ENCODE data around the gene AKR1C3. TPM values are rescaled to one million over a fixed set of nuclear protein-coding genes. Genes with fewer than 3 reads are reported as not detected.

Gene AKR1C3
- total and polyA plus RNA-seq, 2 experiments from 2014 or later: 6.9 to 9.1 TPM

GRCh38 chr10:5076615-5077014 is 17.6 kb upstream of the AKR1C3 start:
- Histone ChIP-seq H3K27ac (ENCODE audit: low read depth) (no peak overlapping the region), H3K4me2 (no peak overlapping the region), H3K4me1 (ENCODE audit: insufficient read depth) (peaks cover 11% of the 10 kb centered on the region; the same call in 1 of the 2 replicates), H3K36me3 (ENCODE audit: insufficient read depth) (no peaks in the 10 kb centered on the region), H3F3A (replicated peaks; ENCODE audit: low read depth) (no peaks in the 10 kb centered on the region), H4K20me1 (replicated peaks; ENCODE audit: insufficient read depth) (no peaks in the 10 kb centered on the region), H3K27me3 (ENCODE audit: insufficient read depth) (no peaks in the 10 kb centered on the region), H3K79me2 (replicated peaks; ENCODE audit: insufficient read depth) (no peaks in the 10 kb centered on the region), H3K9me2 (ENCODE audit: insufficient read depth) (no peaks in the 10 kb centered on the region), H2AFZ (no peak overlapping the region), H3K4me3 (no peak overlapping the region)
- Mint-ChIP-seq H3K4me3 (no peak overlapping the region), H3K27ac (no peak overlapping the region), H3K27me3 (ENCODE audit: insufficient read depth, low read depth, poor library complexity) (peaks cover 2% of the 10 kb centered on the region), H3K9me3 (no peaks in the 10 kb centered on the region; the same call in 2 of the 3 replicates), H3K36me3 (ENCODE audit: low read depth) (no peaks in the 10 kb centered on the region), H3K4me1 (peaks cover 17% of the 10 kb centered on the region; the same call in 2 of the 3 replicates)
- no peak for DNase-seq (ENCODE audit: low spot score)
- no peak for TF ChIP-seq STAT1 (IDR thresholded peaks at IDR 0.05; ENCODE audit: unreplicated experiment)
- no peak for TF ChIP-seq EZH2phosphoT487 (IDR thresholded peaks at IDR 0.05; ENCODE audit: unreplicated experiment)
- no peak for TF ChIP-seq ZNF331 (CRISPR knock-in tag; IDR thresholded peaks at IDR 0.05; ENCODE audit: low read depth)
- TF ChIP-seq, protein P1, sequence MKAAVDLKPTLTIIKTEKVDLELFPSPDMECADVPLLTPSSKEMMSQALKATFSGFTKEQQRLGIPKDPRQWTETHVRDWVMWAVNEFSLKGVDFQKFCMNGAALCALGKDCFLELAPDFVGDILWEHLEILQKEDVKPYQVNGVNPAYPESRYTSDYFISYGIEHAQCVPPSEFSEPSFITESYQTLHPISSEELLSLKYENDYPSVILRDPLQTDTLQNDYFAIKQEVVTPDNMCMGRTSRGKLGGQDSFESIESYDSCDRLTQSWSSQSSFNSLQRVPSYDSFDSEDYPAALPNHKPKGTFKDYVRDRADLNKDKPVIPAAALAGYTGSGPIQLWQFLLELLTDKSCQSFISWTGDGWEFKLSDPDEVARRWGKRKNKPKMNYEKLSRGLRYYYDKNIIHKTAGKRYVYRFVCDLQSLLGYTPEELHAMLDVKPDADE (IDR thresholded peaks at IDR 0.05): no peak
- no peak for TF ChIP-seq JUNB (IDR thresholded peaks at IDR 0.05; ENCODE audit: unreplicated experiment)
- TF ChIP-seq CREB1 (CRISPR knock-in tag; IDR thresholded peaks at IDR 0.05; ENCODE audit: low read depth): no peak
- TF ChIP-seq ZNF462 (CRISPR knock-in tag; IDR thresholded peaks at IDR 0.05): no peak
- TF ChIP-seq, protein P2, sequence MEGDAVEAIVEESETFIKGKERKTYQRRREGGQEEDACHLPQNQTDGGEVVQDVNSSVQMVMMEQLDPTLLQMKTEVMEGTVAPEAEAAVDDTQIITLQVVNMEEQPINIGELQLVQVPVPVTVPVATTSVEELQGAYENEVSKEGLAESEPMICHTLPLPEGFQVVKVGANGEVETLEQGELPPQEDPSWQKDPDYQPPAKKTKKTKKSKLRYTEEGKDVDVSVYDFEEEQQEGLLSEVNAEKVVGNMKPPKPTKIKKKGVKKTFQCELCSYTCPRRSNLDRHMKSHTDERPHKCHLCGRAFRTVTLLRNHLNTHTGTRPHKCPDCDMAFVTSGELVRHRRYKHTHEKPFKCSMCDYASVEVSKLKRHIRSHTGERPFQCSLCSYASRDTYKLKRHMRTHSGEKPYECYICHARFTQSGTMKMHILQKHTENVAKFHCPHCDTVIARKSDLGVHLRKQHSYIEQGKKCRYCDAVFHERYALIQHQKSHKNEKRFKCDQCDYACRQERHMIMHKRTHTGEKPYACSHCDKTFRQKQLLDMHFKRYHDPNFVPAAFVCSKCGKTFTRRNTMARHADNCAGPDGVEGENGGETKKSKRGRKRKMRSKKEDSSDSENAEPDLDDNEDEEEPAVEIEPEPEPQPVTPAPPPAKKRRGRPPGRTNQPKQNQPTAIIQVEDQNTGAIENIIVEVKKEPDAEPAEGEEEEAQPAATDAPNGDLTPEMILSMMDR (conservative IDR thresholded peaks at IDR 0.05; ENCODE audit: low read depth in 2 of 2): no peak
- TF ChIP-seq EZH2 (IDR thresholded peaks at IDR 0.05; ENCODE audit: low read depth, unreplicated experiment): no peak
- no peak for TF ChIP-seq ZNF114 (CRISPR knock-in tag; IDR thresholded peaks at IDR 0.05)
- TF ChIP-seq, protein P3, sequence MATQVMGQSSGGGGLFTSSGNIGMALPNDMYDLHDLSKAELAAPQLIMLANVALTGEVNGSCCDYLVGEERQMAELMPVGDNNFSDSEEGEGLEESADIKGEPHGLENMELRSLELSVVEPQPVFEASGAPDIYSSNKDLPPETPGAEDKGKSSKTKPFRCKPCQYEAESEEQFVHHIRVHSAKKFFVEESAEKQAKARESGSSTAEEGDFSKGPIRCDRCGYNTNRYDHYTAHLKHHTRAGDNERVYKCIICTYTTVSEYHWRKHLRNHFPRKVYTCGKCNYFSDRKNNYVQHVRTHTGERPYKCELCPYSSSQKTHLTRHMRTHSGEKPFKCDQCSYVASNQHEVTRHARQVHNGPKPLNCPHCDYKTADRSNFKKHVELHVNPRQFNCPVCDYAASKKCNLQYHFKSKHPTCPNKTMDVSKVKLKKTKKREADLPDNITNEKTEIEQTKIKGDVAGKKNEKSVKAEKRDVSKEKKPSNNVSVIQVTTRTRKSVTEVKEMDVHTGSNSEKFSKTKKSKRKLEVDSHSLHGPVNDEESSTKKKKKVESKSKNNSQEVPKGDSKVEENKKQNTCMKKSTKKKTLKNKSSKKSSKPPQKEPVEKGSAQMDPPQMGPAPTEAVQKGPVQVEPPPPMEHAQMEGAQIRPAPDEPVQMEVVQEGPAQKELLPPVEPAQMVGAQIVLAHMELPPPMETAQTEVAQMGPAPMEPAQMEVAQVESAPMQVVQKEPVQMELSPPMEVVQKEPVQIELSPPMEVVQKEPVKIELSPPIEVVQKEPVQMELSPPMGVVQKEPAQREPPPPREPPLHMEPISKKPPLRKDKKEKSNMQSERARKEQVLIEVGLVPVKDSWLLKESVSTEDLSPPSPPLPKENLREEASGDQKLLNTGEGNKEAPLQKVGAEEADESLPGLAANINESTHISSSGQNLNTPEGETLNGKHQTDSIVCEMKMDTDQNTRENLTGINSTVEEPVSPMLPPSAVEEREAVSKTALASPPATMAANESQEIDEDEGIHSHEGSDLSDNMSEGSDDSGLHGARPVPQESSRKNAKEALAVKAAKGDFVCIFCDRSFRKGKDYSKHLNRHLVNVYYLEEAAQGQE (IDR thresholded peaks at IDR 0.05; ENCODE audit: unreplicated experiment): no peak
- no peak for TF ChIP-seq NANOG (IDR thresholded peaks at IDR 0.05; ENCODE audit: borderline replicate concordance)
- TF ChIP-seq POLR2AphosphoS5 (IDR thresholded peaks at IDR 0.05; ENCODE audit: low read depth): no peak
- no peak for ATAC-seq

Measured in GM23338 (cell line).